ENCODE measurements around the gene DUSP18.
"Not testable (repeated sequence)": the region's sequence is repeated elsewhere in the genome, so short reads cannot be mapped to it uniquely, and the experiment has no call there.

Gene DUSP18

GRCh38 chr22:30627471-30627870, 40.2 kb downstream of the DUSP18 start:
- TF ChIP-seq CTCF (IDR thresholded peaks at IDR 0.05; ENCODE audit: insufficient read depth, missing control alignments) = no peak
- FAIRE-seq (no peak), DNase-seq (ENCODE audit: insufficient read length, low spot score) (no peak)

GRCh38 chr22:30626413-30626812, 41.3 kb downstream of the DUSP18 start:
- TF ChIP-seq CTCF (IDR thresholded peaks at IDR 0.05; ENCODE audit: insufficient read depth, missing control alignments) = no peak
- FAIRE-seq (no peak), DNase-seq (ENCODE audit: insufficient read length, low spot score) (no peak)

GRCh38 chr22:30619909-30620308, 47.8 kb downstream of the DUSP18 start:
- DNase-seq (ENCODE audit: insufficient read length, low spot score); FAIRE-seq: not testable (repeated sequence)

- no peak for DNase-seq (ENCODE audit: insufficient read length, low spot score)
- no peak for TF ChIP-seq CTCF (IDR thresholded peaks at IDR 0.05; ENCODE audit: insufficient read depth, missing control alignments)
- no peak for FAIRE-seq
Observed at GRCh38 chr22:30617819-30618218, 49.9 kb downstream of the DUSP18 start.

- no peak for TF ChIP-seq CTCF (IDR thresholded peaks at IDR 0.05; ENCODE audit: insufficient read depth, missing control alignments)
- DNase-seq (ENCODE audit: insufficient read length, low spot score) = no peak
- no peak for FAIRE-seq
Observed at GRCh38 chr22:30615543-30615954, 52.1 kb downstream of the DUSP18 start.

GRCh38 chr22:30614879-30615278, 52.8 kb downstream of the DUSP18 start:
- DNase-seq (ENCODE audit: insufficient read length, low spot score) (no peak), FAIRE-seq (no peak)
- no peak for TF ChIP-seq CTCF (IDR thresholded peaks at IDR 0.05; ENCODE audit: insufficient read depth, missing control alignments)

- DNase-seq (ENCODE audit: insufficient read length, low spot score) (no peak), FAIRE-seq (no peak)
- TF ChIP-seq CTCF (IDR thresholded peaks at IDR 0.05; ENCODE audit: insufficient read depth, missing control alignments) = no peak
Observed at GRCh38 chr22:30614268-30614667, 53.4 kb downstream of the DUSP18 start.

GRCh38 chr22:30612789-30613188, 54.9 kb downstream of the DUSP18 start:
- no peak for FAIRE-seq
- TF ChIP-seq CTCF (IDR thresholded peaks at IDR 0.05; ENCODE audit: insufficient read depth, missing control alignments) = no peak

More at GRCh38 chr22:30612789-30613188, 54.9 kb downstream of the DUSP18 start:
- no peak for DNase-seq (ENCODE audit: insufficient read length, low spot score)

Data from D721Med (cell line).